AG09319 (cell line): ENCODE data around the gene GRAMD2B.
"Not testable (repeated sequence)": the region's sequence is repeated elsewhere in the genome, so short reads cannot be mapped to it uniquely, and the experiment has no call there.

ENCODE experiments used
- DNase-seq: peaks from one replicate; pipeline ENCODE4 v3.0.0-alpha.2; 2010; ENCODE audit warnings: low read depth; ENCODE audit errors: extremely low read depth
- CTCF ChIP-seq: IDR thresholded peaks from 2 replicates; pipeline ENCODE4 v1.5.1; 2011; ENCODE audit warnings: low read depth, mild to moderate bottlenecking, inconsistent platforms, low read length, moderate library complexity

The GRAMD2B gene

DNA sequence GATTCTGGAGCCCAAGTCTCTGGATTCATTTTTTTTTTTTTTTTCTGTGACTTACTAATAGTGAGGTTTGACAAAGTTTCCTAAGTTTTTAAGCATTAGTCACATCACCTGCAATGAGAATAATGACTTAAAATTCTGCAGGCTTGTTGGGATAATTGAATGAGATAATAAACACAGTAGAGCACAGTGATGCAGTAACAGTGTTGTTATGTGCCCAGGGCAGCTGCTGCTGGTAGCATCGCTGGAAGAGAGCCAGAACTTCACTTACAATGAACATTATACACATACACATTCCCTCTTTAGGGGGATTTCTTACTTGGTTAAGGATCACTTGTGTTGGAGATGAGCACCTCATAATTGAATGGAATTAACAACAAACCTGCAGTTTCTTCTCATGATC is 92.9 kb downstream of the GRAMD2B start:
- no peak for TF ChIP-seq CTCF
- DNase-seq = no peak

DNA sequence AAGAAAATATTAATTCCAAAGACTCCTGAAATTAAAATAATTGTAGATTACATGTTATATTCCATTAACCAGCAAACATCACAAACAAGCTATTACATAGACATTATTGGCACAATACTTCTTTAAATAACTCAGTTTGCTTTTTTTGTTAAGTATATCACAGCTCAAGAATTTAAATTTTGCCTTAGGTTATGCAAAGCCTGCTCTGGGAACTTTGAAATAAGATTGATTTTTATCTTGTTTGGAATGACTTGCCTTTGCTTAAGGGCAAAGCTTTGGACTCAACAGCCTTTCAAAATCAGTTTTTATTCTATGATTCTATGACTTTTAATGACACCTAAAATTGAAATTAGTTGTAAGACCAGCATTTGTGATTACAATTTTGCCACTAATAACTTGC is 93.6 kb downstream of the GRAMD2B start:
- TF ChIP-seq CTCF = no peak
- DNase-seq = no peak

- DNase-seq = not testable (repeated sequence)
Measured at GRCh38 chr5:126519223-126519622, 96.0 kb downstream of the GRAMD2B start.

- TF ChIP-seq CTCF = no peak
- DNase-seq = no peak
Measured at GRCh38 chr5:126519637-126520592, 96.7 kb downstream of the GRAMD2B start.

- no peak for DNase-seq
- no peak for TF ChIP-seq CTCF
Measured at GRCh38 chr5:126520593-126520953, 97.4 kb downstream of the GRAMD2B start.

DNA sequence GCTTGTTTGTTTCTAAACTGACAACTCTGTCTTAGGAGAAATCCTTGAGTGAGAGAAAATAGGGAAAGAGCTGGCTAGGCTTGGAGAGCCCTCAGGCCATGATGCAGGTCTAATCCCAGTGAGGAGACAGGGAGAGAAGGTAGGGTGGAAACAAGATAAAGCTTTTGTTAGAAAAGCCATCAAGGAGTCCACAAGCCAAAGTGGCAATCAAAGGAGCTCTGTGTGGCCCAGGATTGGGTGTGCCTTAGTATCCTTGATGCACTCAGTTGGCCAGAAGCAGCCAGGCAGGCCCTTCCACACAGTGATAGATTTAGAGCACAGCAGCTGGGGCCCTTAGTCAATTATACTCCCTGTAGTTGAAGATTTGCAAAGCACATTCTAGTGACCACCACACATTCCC is 97.9 kb downstream of the GRAMD2B start:
- no peak for TF ChIP-seq CTCF
- no peak for DNase-seq

DNA sequence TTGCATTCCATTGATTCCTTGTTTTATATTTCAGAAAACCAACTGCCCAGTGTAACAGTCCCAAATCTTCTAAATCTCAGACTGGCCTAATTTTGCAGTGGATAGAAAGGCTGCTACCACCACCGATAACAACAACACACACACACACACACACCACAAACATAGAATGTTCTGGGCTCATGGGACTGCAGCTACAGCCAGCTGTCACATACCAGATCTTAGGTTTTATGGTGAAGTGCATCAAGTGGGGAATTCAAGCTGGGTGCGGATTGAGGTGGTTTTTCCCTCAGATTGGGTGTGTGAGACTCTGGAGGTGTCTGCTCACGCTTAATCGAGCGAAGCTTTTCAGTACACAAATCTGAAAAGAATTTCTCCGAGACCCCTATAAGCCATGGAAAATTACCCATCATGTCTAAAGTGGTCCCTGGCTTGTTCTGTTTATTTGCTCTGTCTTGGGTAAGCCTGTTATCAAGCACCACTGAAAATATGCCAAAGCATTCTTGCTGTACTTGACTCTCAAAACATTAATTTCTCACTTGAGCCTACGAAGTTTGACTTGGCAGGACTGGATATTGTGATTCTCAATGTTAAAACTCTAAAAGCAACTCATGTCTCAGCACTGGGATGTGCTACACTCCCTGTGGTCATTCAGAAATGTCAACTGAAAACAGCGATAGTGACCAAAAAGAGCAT is 100.8 kb downstream of the GRAMD2B start:
- DNase-seq = no peak

More for the DNA sequence above, 100.8 kb downstream of the GRAMD2B start:
- no peak for TF ChIP-seq CTCF
